Activated CD8-positive, alpha-beta memory T cell treated with anti-CD3 and anti-CD28 coated beads for 1 hour (primary cell): ENCODE results near the gene NT5DC3.

Source experiments
- DNase-seq, 2 donors: peaks; one replicate each; pipeline ENCODE4 v3.0.0-alpha.2; 2020; ENCODE audit warnings: low read depth in 1 of 2; ENCODE audit errors: extremely low read depth in 1 of 2

Gene NT5DC3

DNA sequence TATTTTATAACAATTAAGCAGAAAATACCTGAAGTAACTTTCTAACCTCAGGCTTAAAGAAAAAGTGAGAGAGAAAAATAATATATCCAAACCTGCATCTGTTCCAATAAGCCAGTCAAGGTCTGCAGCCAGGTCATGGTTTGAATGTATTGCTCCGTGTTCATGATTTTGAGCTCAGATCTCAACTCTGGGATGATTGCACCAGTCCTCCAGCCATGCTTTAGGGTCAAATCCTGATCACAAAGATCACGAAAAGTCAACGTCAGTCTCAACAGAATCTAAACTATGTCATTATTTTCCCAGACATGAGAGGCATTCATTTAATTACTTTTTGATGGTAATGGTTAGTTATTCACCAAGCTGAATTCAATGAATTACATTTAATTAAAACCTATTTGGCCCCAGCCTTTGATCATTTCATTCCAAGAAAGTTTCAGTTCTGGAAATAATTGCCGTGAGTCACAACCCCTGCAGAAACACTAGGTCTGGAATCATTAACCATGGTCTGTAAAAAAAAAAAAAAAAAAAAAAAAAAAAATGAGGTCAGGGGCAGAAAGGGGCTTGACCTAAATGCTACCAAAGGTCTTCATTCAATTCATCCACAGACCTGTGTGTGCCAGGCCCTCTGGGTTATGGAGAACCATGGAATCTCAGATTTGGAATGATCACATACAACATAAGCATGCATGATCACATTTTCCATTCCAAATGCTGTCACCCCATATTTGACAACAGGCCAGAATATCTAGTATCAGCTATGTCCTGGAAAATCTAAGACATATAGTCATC lies 55.6 kb downstream of the NT5DC3 start:
- no peak for DNase-seq

- DNase-seq, result no peak
Measured at GRCh38 chr12:103783744-103784664, 57.0 kb downstream of the NT5DC3 start.

- no peak for DNase-seq
Measured at GRCh38 chr12:103782399-103782798, 58.6 kb downstream of the NT5DC3 start.

DNA sequence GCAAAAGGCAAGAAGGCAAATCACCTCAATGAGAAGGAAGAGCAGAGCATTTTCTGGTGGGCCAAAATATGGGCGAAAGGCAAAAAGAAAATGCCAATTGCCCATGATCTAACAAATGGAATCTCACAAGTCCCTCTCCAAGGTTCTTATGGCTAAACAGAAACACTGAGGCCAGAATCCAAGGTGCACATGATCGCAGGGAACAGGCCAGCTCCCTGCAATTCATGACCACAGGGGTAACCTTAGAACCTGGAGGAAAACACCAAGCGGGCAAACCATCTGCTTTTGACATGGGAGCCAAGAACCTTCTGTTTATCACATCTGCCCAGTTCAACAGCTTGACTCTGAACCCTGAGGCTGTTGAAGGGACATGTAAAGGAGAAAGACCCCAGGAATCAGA lies 60.0 kb downstream of the NT5DC3 start:
- no peak for DNase-seq

GRCh38 chr12:103780093-103780440 lies 61.0 kb downstream of the NT5DC3 start:
- no peak for DNase-seq

- no peak for DNase-seq
Measured at GRCh38 chr12:103779410-103780092, 61.5 kb downstream of the NT5DC3 start.

DNA sequence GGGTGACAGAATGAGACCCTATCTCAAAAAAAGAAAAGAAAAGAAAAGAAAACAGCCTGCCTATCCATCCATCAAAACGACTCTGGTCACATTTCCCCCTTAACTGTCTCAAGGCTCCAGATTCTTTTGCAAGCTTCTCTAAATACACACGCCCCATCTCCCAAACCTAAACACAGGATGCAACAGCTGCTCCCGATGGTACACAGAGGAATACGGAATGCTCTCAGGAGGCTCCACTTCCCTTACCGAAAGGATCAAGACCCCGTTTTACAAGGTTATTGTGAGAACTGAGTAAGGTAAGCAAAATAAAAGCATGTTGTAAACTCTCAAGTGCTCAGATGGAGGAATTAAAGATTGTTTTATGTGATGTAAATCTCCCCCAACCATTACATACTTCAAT lies 62.3 kb downstream of the NT5DC3 start:
- no peak for DNase-seq

DNA sequence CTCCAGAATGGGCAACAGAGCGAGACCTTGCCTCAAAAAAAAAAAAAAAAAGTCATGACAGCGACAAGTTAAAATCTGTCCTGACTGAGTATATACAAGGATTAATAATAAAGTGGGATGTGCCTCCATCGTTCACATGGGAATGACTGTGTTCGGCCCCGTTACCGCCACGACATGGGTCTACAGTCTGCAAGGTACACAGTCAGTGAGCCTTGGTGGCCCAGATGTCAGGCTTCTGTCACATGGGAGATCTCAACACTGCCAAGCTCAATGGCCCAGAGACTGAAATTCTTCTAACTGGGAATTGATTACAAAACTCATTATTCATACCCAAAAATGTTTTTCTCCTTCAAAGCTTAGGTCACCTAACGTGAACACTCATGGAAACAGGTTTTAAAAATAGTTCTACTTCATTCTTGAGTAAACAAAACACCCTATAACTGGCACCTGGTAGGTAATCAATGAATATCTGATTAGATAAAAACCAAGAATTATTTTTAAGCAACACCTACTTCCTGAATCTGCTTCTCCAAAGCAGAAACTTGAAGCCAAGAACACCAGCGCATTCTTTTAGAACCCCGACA lies 66.0 kb downstream of the NT5DC3 start:
- DNase-seq, result no peak

DNA sequence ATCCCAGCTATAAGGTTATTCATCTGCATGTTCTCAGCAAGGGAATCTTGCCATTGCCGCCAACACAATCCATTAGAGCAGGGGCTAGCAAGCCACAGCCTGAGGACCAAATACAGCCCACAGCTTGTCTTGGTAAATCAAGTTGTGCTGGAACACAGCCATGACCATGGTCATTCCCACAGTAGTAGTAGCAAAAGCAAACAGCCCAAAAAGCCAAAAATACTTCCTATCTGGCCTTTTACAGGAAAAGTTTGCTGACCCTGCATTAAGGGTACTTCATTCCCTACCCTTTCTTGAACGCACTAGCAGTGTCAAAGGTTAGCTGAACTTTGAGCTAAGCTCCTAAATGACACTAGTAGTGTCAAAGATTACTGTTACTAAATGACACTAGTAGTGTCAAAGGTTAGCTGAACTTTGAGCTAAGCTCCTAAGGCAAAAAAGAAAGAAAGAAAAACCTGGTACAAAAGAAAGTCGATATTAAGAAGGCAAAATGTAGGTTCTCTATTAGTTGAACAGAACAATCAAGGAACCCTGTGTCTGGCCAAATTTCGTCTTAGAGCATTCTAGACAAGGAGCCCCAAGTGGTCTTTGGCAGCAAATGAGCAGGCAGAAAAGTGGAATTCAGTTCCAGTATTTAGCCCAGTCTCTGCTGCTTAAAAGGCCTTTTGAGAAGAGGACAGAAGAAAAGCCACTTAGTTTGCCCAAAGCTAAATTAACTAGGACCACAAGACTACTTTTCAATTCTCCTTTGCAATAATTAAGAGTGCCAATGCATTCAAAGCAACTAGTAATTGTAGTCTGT lies 67.7 kb downstream of the NT5DC3 start:
- DNase-seq, result no peak

GRCh38 chr12:103772367-103773108 lies 68.5 kb downstream of the NT5DC3 start:
- DNase-seq, result no peak

DNA sequence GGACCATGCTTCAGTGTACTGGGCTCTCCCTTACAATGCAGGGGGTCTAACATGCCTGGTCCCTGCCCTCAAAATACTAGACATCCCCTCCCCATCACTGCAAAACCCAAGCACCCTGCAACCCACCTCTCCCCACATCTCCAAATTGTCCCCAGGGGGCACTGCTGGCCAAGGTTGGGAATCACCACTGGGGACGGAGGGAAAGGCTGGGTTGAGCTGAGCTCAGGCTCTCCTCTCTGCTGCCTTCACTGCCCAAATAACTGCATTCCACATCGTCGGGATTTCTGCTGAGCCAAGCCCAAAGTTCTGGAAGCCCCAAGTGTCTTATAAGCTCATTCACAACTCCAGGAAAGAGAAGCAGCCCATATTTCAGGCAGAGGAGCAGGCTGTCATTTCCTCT lies 69.6 kb downstream of the NT5DC3 start:
- DNase-seq, result no peak

GRCh38 chr12:103769240-103769945 lies 71.6 kb downstream of the NT5DC3 start:
- DNase-seq, result no peak

DNA sequence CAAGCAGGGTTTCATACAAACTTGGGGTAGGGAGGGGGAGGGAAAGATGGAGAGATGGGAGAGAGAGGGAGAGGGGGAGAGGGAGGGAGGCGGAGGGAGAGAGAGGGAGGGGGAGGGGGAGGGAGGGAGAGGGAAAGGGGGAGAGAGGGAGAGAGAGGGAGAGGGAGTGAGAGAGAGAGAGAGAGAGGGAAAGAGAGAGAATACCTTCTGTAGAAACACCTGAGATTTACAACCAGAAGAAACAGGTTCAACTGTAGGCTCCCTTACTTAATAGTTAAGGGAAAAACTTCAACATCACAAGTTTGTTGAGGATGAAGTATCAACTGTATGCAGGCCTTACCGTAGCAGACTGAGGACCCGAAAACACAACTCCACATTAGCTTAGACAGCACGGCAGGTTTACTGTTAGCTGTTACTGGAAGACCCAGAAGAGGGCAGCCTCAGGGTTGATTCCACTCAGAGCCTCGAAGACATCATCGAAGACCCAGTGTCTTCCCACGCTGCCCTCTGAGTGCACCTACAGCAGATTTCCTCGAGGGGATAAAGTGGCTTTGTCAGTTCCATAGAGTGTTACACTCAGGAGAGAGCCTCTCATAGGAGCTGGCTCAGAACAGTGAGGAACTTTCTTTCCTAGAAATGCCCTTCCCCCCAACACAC lies 72.4 kb downstream of the NT5DC3 start:
- no peak for DNase-seq

- no peak for DNase-seq
Measured at GRCh38 chr12:103766028-103766427, 75.0 kb downstream of the NT5DC3 start.

GRCh38 chr12:103765322-103765721 lies 75.7 kb downstream of the NT5DC3 start:
- DNase-seq, result no peak

GRCh38 chr12:103762473-103762872 lies 78.6 kb downstream of the NT5DC3 start:
- no peak for DNase-seq

GRCh38 chr12:103758310-103759089 lies 82.5 kb downstream of the NT5DC3 start:
- no peak for DNase-seq

DNA sequence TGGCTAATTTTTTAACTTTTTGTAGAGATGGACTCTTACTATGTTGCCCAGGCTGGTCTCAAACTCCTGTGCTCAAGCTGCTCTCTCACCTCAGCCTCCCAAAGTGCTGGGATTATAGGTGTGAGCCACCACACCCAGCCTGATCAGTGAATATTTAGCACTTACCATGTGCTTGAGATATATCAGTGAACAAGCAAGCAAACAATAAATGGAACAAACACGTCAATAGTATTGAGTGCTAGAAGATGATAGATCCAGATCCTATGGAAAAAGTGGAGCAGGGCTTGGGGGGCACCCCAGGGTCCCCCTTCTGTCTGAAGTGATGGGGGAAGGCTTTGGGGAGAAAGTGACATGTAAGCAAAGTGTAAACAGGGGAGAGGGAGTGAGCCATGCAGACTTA lies 83.8 kb downstream of the NT5DC3 start:
- DNase-seq, result no peak
